ENCODE data around the gene JMJD8. TPM values are rescaled to one million over a fixed set of nuclear protein-coding genes. Genes with fewer than 3 reads are reported as not detected.

Gene JMJD8
- total RNA-seq, 1 donor from 2014 or later: 46.1 TPM

GRCh38 chr16:678209-678857 lies 5.8 kb downstream of the JMJD8 start:
- DNase-seq (ENCODE audit: low spot score in 2 of 2, unreplicated experiment in 2 of 2): no peak
- Mint-ChIP-seq H3K36me3 (peaks cover 9% of the 10 kb centered on the region), H3K4me1 (peaks cover 19% of the 10 kb centered on the region), H3K27me3 (ENCODE audit: low read depth) (peaks cover 10% of the 10 kb centered on the region), H3K27ac (no peak overlapping the region), H3K4me3 (no peak overlapping the region), H3K9me3 (no peaks in the 10 kb centered on the region)
- no peak for TF ChIP-seq CTCF (IDR thresholded peaks at IDR 0.05; ENCODE audit: unreplicated experiment)

- Mint-ChIP-seq H3K27me3 (ENCODE audit: low read depth) (peaks cover 10% of the 10 kb centered on the region), H3K27ac (no peak overlapping the region), H3K9me3 (no peaks in the 10 kb centered on the region), H3K36me3 (peaks cover 8% of the 10 kb centered on the region), H3K4me3 (no peak overlapping the region), H3K4me1 (peaks cover 17% of the 10 kb centered on the region)
- TF ChIP-seq CTCF (IDR thresholded peaks at IDR 0.05; ENCODE audit: unreplicated experiment): no peak
- DNase-seq (ENCODE audit: low spot score in 2 of 2, unreplicated experiment in 2 of 2): no peak
Observed at GRCh38 chr16:677316-678190, 6.6 kb downstream of the JMJD8 start.

- TF ChIP-seq CTCF (IDR thresholded peaks at IDR 0.05; ENCODE audit: unreplicated experiment): no peak
Observed at GRCh38 chr16:676913-677312, 7.2 kb downstream of the JMJD8 start.

GRCh38 chr16:676565-676902 lies 7.6 kb downstream of the JMJD8 start:
- Mint-ChIP-seq H3K4me1 (peaks cover 12% of the 10 kb centered on the region), H3K27ac (no peak overlapping the region), H3K4me3 (no peak overlapping the region), H3K27me3 (ENCODE audit: low read depth) (peaks cover 10% of the 10 kb centered on the region), H3K9me3 (no peaks in the 10 kb centered on the region), H3K36me3 (no peaks in the 10 kb centered on the region)
- DNase-seq (ENCODE audit: low spot score in 2 of 2, unreplicated experiment in 2 of 2): no peak
- TF ChIP-seq CTCF (IDR thresholded peaks at IDR 0.05; ENCODE audit: unreplicated experiment): no peak

More at GRCh38 chr16:676913-677312, 7.2 kb downstream of the JMJD8 start:
- no peak overlapping the region for H3K27ac Mint-ChIP-seq
- H3K27me3 Mint-ChIP-seq (ENCODE audit: low read depth): peaks cover 10% of the 10 kb centered on the region
- peaks cover 15% of the 10 kb centered on the region for H3K4me1 Mint-ChIP-seq
- no peak for DNase-seq (ENCODE audit: low spot score in 2 of 2, unreplicated experiment in 2 of 2)
- peaks cover 4% of the 10 kb centered on the region for H3K36me3 Mint-ChIP-seq
- no peak overlapping the region for H3K4me3 Mint-ChIP-seq
- H3K9me3 Mint-ChIP-seq: no peaks in the 10 kb centered on the region

- Mint-ChIP-seq H3K27ac (no peak overlapping the region), H3K36me3 (no peaks in the 10 kb centered on the region), H3K27me3 (ENCODE audit: low read depth) (peaks cover 10% of the 10 kb centered on the region), H3K4me3 (no peak overlapping the region), H3K9me3 (no peaks in the 10 kb centered on the region), H3K4me1 (peaks cover 7% of the 10 kb centered on the region)
- no peak for TF ChIP-seq CTCF (IDR thresholded peaks at IDR 0.05; ENCODE audit: unreplicated experiment)
- DNase-seq (ENCODE audit: low spot score in 2 of 2, unreplicated experiment in 2 of 2): no peak
Observed at GRCh38 chr16:675884-676564, 8.1 kb downstream of the JMJD8 start.

All from mesothelial cell of epicardium (in vitro differentiated cells).